ENCODE results near the gene ATF7IP2.
"Not testable (repeated sequence)": the region's sequence is repeated elsewhere in the genome, so short reads cannot be mapped to it uniquely, and the experiment has no call there.

Gene ATF7IP2

GRCh38 chr16:10385725-10386516 lies at the start of gene ATF7IP2:
Gene ATF7IP2, plus strand, starts transcription at chr16:10386061. Its CDS starts 44,560 bp downstream, at chr16:10430621.
- DNase-seq: peak; percentile 91 to 93

GRCh38 chr16:10338426-10338825 lies 47.4 kb upstream of the ATF7IP2 start:
- DNase-seq: no peak

GRCh38 chr16:10339777-10340732 lies 45.8 kb upstream of the ATF7IP2 start:
- peak in 1 of 2 donors; percentile 9 for DNase-seq

- DNase-seq: no peak
Measured at GRCh38 chr16:10343124-10343760, 42.6 kb upstream of the ATF7IP2 start.

- not testable (repeated sequence) for DNase-seq
Measured at GRCh38 chr16:10344699-10345098, 41.2 kb upstream of the ATF7IP2 start.

- no peak for DNase-seq
Measured at GRCh38 chr16:10345629-10346028, 40.2 kb upstream of the ATF7IP2 start.

- no peak for DNase-seq
Measured at GRCh38 chr16:10349851-10350250, 36.0 kb upstream of the ATF7IP2 start.

GRCh38 chr16:10352262-10352661 lies 33.6 kb upstream of the ATF7IP2 start:
- DNase-seq: no peak

- no peak for DNase-seq
Measured at GRCh38 chr16:10355589-10355988, 30.3 kb upstream of the ATF7IP2 start.

GRCh38 chr16:10356870-10357842 lies 28.7 kb upstream of the ATF7IP2 start:
- no peak for DNase-seq

GRCh38 chr16:10361747-10362076 lies 24.1 kb upstream of the ATF7IP2 start:
- not testable (repeated sequence) for DNase-seq

- DNase-seq: peak; percentile 6 to 9
Measured at GRCh38 chr16:10362077-10362863, 23.6 kb upstream of the ATF7IP2 start.

GRCh38 chr16:10362864-10363197 lies 23.0 kb upstream of the ATF7IP2 start:
- not testable (repeated sequence) for DNase-seq

GRCh38 chr16:10366619-10367018 lies 19.2 kb upstream of the ATF7IP2 start:
- not testable (repeated sequence) for DNase-seq

- DNase-seq: no peak
Measured at GRCh38 chr16:10367616-10368188, 18.2 kb upstream of the ATF7IP2 start.

GRCh38 chr16:10368969-10369551 lies 16.8 kb upstream of the ATF7IP2 start:
- no peak for DNase-seq

GRCh38 chr16:10370096-10370726 lies 15.7 kb upstream of the ATF7IP2 start:
- DNase-seq: no peak

- DNase-seq: no peak
Measured at GRCh38 chr16:10371592-10371991, 14.3 kb upstream of the ATF7IP2 start.

GRCh38 chr16:10373556-10373955 lies 12.3 kb upstream of the ATF7IP2 start:
- DNase-seq: no peak

- no peak for DNase-seq
Measured at GRCh38 chr16:10376229-10376628, 9.6 kb upstream of the ATF7IP2 start.
